ENCODE measurements around the gene SYNGR1. TPM values are rescaled to one million over a fixed set of nuclear protein-coding genes. Genes with fewer than 3 reads are reported as not detected.

SYNGR1 gene
- total RNA-seq, 1 donor from 2014 or later: 2.2 TPM

- TF ChIP-seq CTCF (IDR thresholded peaks at IDR 0.05): no peak
- intact Hi-C loops (cut with DNase I): no loop called here
- Histone ChIP-seq H3K27ac (no peak overlapping the region), H3K36me3 (no peaks in the 10 kb centered on the region), H3K27me3 (no peaks in the 10 kb centered on the region), H3K4me1 (no peaks in the 10 kb centered on the region), H3K9me3 (no peaks in the 10 kb centered on the region), H3K4me3 (no peak overlapping the region)
- no peak for DNase-seq (ENCODE audit: low spot score in 2 of 2)
These were observed 31.4 kb downstream of the SYNGR1 start for GRCh38 chr22:39381009-39381755.

DNA sequence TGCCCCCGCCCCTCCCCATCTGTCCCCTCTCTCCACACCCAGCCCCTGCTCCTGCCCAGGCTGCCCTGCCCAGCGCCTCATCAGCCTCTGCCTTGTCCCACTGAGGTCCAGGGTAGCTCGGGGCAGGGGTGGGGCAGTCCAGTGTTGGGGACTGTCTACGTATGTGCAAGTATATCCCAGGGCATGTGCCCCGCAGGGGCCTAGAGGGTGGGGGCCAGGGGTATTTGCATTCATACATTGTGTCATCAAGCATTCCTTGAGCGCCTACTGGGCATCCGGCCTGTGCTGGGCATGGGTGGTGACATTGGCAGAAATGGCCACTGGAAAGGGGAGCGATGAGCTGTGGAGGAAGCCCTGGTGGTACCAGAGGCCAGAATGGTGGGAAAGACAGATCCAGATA lies 32.1 kb downstream of the SYNGR1 start:
- no peaks in the 10 kb centered on the region for H3K9me3 ChIP-seq
- DNase-seq (ENCODE audit: low spot score in 2 of 2): no peak
- H3K4me3 ChIP-seq: no peak overlapping the region
- H3K36me3 ChIP-seq: no peaks in the 10 kb centered on the region
- no peak overlapping the region for H3K27ac ChIP-seq
- intact Hi-C loops (cut with DNase I): no loop called here
- H3K4me1 ChIP-seq: no peaks in the 10 kb centered on the region
- no peaks in the 10 kb centered on the region for H3K27me3 ChIP-seq
- TF ChIP-seq CTCF (IDR thresholded peaks at IDR 0.05): no peak

GRCh38 chr22:39382410-39382809 lies 32.6 kb downstream of the SYNGR1 start:
- Histone ChIP-seq H3K36me3 (no peaks in the 10 kb centered on the region), H3K4me3 (no peak overlapping the region), H3K9me3 (no peaks in the 10 kb centered on the region), H3K4me1 (no peaks in the 10 kb centered on the region), H3K27ac (no peak overlapping the region), H3K27me3 (no peaks in the 10 kb centered on the region)
- no peak for TF ChIP-seq CTCF (IDR thresholded peaks at IDR 0.05)
- intact Hi-C loops (cut with DNase I): no loop called here
- DNase-seq (ENCODE audit: low spot score in 2 of 2): no peak

GRCh38 chr22:39383841-39384625 lies 34.2 kb downstream of the SYNGR1 start:
- H3K4me3 ChIP-seq: no peak overlapping the region
- no peak overlapping the region for H3K27ac ChIP-seq
- no peak for DNase-seq (ENCODE audit: low spot score in 2 of 2)
- intact Hi-C loops (cut with DNase I): no loop called here
- H3K36me3 ChIP-seq: no peaks in the 10 kb centered on the region
- H3K9me3 ChIP-seq: no peaks in the 10 kb centered on the region
- H3K27me3 ChIP-seq: no peaks in the 10 kb centered on the region
- peaks cover 0 to 3% of the 10 kb centered on the region in 2 donors for H3K4me1 ChIP-seq
- TF ChIP-seq CTCF (IDR thresholded peaks at IDR 0.05): no peak

DNA sequence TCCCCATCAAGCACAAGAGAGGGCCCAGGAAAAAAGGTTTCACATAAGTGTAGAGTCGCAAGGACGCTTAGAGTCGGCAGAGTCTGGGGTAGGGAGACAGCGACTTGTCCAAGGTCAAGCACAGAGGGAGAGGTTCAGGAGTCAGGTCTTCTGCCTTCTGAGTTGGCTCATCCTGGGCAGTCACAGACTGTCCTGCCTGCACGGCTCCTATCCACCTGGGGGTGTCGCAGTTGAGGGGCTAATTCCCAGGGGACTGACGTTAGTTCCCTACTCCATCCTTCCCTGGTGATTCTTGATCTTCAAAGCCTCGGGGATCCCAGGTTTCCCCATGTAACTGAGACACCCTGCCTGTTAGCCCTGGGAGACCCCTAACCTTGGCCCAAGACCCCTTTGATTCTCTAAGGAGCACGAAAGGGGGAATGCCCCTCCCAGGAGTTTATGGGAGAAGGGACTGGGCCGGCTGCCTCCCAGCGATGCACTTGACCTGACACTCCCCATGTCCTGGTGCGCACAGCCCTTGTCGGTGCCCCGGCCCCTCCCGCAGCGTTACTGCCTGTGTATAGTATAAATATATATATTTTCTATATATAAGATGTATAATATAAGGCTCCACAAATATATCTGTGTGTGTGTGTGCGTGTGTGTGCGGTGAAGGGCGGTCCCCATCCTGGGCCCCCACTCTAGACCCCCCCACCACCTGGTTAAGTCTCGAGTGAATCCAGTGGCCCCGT lies 35.1 kb downstream of the SYNGR1 start:
- intact Hi-C loops (cut with DNase I): no loop called here
- Histone ChIP-seq H3K36me3 (no peaks in the 10 kb centered on the region), H3K9me3 (no peaks in the 10 kb centered on the region), H3K27ac (no peak overlapping the region), H3K27me3 (no peaks in the 10 kb centered on the region), H3K4me3 (no peak overlapping the region), H3K4me1 (peaks cover 0 to 3% of the 10 kb centered on the region in 2 donors)
- TF ChIP-seq CTCF (IDR thresholded peaks at IDR 0.05): no peak
- no peak for DNase-seq (ENCODE audit: low spot score in 2 of 2)

Measured in ascending aorta (tissue), 2 donors.